ENCODE data around the gene BLTP3A.

BLTP3A gene

DNA sequence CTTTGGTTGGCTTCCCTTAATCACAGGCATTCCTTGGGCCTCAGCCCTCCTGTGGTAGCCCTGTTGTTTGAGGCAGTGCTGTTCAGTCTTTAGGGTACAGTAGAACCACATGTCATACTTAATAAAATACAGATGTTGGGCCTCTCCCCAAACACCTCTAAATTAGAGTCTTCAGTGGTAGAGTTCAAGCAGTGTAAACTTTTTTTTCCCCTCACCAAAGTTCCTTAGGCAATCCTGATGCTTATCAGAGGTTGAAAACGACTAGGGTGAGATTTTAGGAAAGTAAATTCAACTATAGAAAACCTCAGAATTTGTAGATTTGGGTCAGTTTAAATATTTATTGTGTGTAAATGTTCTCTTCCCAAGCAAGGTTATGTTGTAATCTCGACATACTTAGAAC lies 44.6 kb downstream of the BLTP3A start:
- DNase-seq: no peak

DNA sequence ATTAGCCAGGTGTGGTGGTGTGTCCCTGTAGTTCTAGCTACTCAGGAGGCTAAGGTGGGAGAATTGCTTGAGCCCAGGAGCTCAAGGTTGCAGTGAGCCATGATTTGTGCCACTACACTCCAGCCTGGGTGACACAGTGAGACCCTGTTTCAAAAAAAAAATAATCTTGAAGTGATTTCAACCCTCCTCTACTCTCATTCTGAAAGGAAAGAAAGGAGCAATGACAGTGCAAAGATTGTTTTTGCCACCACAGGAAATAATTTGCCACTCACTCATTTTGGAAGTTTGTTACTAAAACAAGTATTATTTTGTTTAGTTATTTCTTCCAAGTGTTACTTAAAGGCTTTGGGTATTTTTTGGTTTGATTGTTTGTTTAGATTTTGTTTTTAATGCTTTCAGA lies 45.6 kb downstream of the BLTP3A start:
- DNase-seq: no peak

DNA sequence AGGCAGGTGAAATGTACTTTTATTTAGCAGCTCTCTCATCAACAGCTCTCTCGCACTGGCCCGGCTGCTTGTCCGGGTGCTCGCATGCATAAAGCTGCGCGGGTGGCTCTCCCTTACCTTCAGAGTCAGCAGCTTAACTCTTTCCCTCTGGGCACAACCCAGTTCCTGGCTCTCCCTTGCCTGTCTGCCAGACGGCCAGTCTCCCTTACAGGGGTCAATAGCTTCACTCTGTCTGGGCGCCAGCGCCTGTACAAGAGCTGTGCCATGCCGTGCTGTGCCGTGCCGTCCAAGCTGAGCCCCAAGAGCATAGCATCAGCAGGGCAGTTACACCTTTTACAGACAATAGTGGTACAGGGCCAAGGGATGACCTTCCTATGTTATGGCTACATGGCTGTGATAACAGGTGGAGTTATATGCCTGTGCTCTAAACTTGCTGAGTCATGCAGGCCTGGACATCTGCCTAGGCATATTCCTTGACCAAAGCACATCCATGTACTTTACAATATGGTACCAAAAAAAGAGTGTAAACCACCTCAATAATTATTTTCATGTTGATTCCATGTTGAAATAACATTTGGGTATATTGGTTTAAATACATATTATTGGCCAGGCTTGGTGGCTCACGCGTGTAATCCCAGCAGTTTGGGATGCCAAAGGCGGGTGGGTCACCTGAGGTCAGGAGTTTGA lies 47.9 kb downstream of the BLTP3A start:
- no peak for DNase-seq
